A673 (cell line): ENCODE results near the gene UTP25. TPM values are rescaled to one million over a fixed set of nuclear protein-coding genes. Genes with fewer than 3 reads are reported as not detected.

Experiments used
- BruUV-seq: library from RNA; stranded (reverse); fragments of 400-500 nt; replicated peaks from 2 replicates; lab custom pipeline; 2021; lab: Mats Ljungman, UMichigan
- CTCF ChIA-PET: fragments of 300-600 bp; sonication (Branson Sonifier 250); formaldehyde crosslinking; loops from one replicate; lab custom pipeline; 2022; ENCODE audit warnings: antibody characterized with exemption; lab: Charles Lee
- POLR2A ChIA-PET: fragments of 300-600 bp; sonication (Branson Sonifier 250); formaldehyde crosslinking; loops from one replicate; lab custom pipeline; 2022; ENCODE audit warnings: antibody characterized with exemption; ENCODE audit not compliant: low non-redundant PET; lab: Charles Lee
- DNase-seq: peaks from one replicate; pipeline ENCODE4 v3.0.0-alpha.2; 2015; ENCODE audit warnings: low spot score
- H3K27ac ChIP-seq: fragments of 200-600 bp; sonication (generic); 2 replicates; pipeline ENCODE4 v1.5.1; 2016; ENCODE audit warnings: mixed run types, low read depth, mild to moderate bottlenecking, mixed read lengths, antibody characterized with exemption, low read length; ENCODE audit not compliant: poor library complexity, severe bottlenecking
- H3K27me3 ChIP-seq: fragments of 200-600 bp; sonication (generic); replicated peaks from 2 replicates; pipeline ENCODE4 v1.6.1; 2017; ENCODE audit warnings: mixed run types, low read depth, mild to moderate bottlenecking, mixed read lengths, antibody characterized with exemption, low read length; ENCODE audit not compliant: insufficient read depth, poor library complexity
- H3K36me3 ChIP-seq: fragments of 200-600 bp; sonication (generic); 2 replicates; pipeline ENCODE4 v1.6.1; 2016; ENCODE audit warnings: mixed run types, mild to moderate bottlenecking, mixed read lengths, antibody characterized with exemption, low read length; ENCODE audit not compliant: insufficient read depth, poor library complexity, severe bottlenecking
- H3K4me1 ChIP-seq: fragments of 200-600 bp; sonication (generic); 2 replicates; pipeline ENCODE4 v1.6.1; 2017; ENCODE audit warnings: mixed run types, mild to moderate bottlenecking, mixed read lengths, antibody characterized with exemption, low read length; ENCODE audit not compliant: insufficient read depth, poor library complexity, severe bottlenecking
- H3K4me3 ChIP-seq: fragments of 200-600 bp; sonication (generic); 2 replicates; pipeline ENCODE4 v1.5.1; 2016; ENCODE audit warnings: low read depth, mixed run types, mild to moderate bottlenecking, mixed read lengths, low read length; ENCODE audit not compliant: poor library complexity, severe bottlenecking
- H3K9me3 ChIP-seq: fragments of 200-600 bp; sonication (generic); 2 replicates; pipeline ENCODE4 v1.6.1; 2016; ENCODE audit warnings: mixed run types, low read depth, mild to moderate bottlenecking, mixed read lengths, antibody characterized with exemption, low read length; ENCODE audit not compliant: poor library complexity, severe bottlenecking
- CTCF ChIP-seq: fragments of 300-800, 200-600 bp; sonication (generic); conservative IDR thresholded peaks from 2 replicates; pipeline ENCODE4 v1.5.1; 2017; ENCODE audit warnings: low read depth, mild to moderate bottlenecking, antibody characterized with exemption, low read length, moderate library complexity, mixed read lengths
- EZH2 ChIP-seq: fragments of 200-600 bp; sonication (generic); IDR thresholded peaks from 2 replicates; pipeline ENCODE4 v1.6.1; 2017; ENCODE audit warnings: borderline replicate concordance, low read depth, mild to moderate bottlenecking, mixed read lengths, antibody characterized with exemption, low read length; ENCODE audit not compliant: poor library complexity, severe bottlenecking
- intact Hi-C: fragments of 100-400 bp; cut with micrococcal nuclease; formaldehyde crosslinking; loops from one replicate; pipeline ENCODE4 v1.10.0; 2022; ENCODE audit not compliant: unreplicated experiment
- total RNA-seq: library from RNA; stranded (reverse); gene quantifications from 2 replicates; pipeline ENCODE4 v1.2.3, GENCODE V29; 2021

Gene UTP25
- total RNA-seq, 1 experiment from 2014 or later: 11.5 TPM

DNA sequence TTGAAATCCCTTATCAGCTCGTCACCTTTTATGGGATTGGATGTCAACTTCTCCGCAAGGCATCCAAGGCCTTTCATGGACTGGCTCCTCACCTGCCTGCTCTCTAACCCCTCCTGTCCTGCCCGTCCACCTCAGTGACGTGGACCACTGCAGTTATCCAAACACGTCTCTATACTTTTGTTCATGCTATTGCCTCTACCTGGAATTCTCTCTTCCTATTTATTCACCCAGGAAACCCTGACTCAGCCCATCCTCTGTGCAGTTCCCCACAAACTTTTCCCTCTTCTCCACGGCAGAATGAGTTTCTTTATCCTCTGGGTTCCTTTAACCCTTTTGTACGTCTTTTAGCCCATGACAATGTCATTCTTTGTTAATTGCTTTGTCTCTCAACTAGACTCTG is 5.1 kb upstream of the UTP25 start:
- no TSS peak for BruUV-seq
- no peaks in the 10 kb centered on the region for H3K36me3 ChIP-seq
- no peak overlapping the region for H3K27ac ChIP-seq
- H3K4me1 ChIP-seq: no peaks in the 10 kb centered on the region
- no peaks in the 10 kb centered on the region for H3K9me3 ChIP-seq
- H3K27me3 ChIP-seq: no peaks in the 10 kb centered on the region
- no peak for DNase-seq
- H3K4me3 ChIP-seq: no peak overlapping the region
- ChIA-PET CTCF (interaction anchor here (0.6 to 1.7 kb wide), 7 partner anchors 15 to 95 kb away, joined by 3 to 7 read pairs (median 3); partner anchors contain the start of gene C1orf74), POLR2A (interaction anchor here (0.6 kb wide), 2 partner anchors 97 to 551 kb away, joined by 3 read pairs; no protein-coding TSS in a partner anchor)
- TF ChIP-seq CTCF (no peak), EZH2 (no peak)
- intact Hi-C loops: no loop called here

DNA sequence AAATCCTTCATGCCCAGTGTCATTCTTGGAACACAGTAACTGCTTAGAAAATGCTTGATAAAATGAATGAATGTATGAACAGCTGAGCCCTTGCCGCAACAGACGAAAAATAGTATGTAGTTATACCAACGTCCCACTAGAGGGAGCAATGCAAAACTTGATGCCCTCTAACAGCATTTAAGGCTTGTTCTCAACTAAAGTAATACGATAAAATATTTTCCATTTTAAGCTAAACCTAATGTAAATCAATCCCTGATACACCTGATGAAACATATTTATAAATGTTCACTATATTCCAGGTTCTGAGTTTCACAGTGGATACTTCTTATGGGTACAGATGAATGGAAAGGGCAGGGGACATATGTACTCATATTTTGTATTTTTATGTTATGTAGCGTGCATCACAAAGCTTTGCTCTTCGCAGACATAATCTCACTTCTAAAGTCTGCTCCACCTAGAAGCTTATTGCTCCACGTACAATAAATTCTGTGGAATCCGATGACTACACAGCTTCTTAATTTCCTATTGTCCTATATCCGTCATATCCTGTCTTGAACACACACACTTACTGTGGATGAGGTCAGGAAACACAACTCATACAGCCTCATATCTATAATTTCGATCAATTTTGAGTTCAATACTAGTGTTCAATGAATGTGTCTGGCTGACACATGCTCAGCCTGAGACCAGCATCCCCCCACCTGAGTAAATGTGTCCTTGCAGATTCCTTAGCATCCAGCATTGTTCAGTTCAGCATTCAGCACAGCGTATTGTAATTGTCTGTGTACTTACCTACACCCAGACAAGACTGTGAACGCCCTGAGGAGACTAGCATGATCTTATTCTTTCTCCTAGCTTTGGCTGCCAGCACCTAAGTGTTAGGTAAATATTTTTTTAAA is 4.4 kb upstream of the UTP25 start:
- DNase-seq: peak; percentile 79
- no peak overlapping the region for H3K4me3 ChIP-seq
- no peaks in the 10 kb centered on the region for H3K9me3 ChIP-seq
- CTCF ChIA-PET: interaction anchor here (0.6 to 1.7 kb wide), 10 partner anchors 11 to 247 kb away, joined by 3 to 7 read pairs (median 3); partner anchors contain the start of gene C1orf74
- TF ChIP-seq CTCF: peak; percentile 85
- TF ChIP-seq EZH2: no peak
- H3K27me3 ChIP-seq: no peaks in the 10 kb centered on the region
- H3K27ac ChIP-seq: no peak overlapping the region
- POLR2A ChIA-PET: interaction anchor here (0.6 kb wide), 2 partner anchors 97 to 551 kb away, joined by 3 read pairs; no protein-coding TSS in a partner anchor
- BruUV-seq: no TSS peak
- H3K36me3 ChIP-seq: no peaks in the 10 kb centered on the region
- H3K4me1 ChIP-seq: no peaks in the 10 kb centered on the region
- intact Hi-C loops: no loop called here

GRCh38 chr1:209825591-209826434 is 2.0 kb upstream of the UTP25 start:
- Histone ChIP-seq H3K27me3 (no peaks in the 10 kb centered on the region), H3K27ac (no peak overlapping the region), H3K4me3 (no peak overlapping the region), H3K9me3 (no peaks in the 10 kb centered on the region), H3K4me1 (peaks cover 11% of the 10 kb centered on the region), H3K36me3 (peaks cover 3% of the 10 kb centered on the region)
- no peak for TF ChIP-seq CTCF
- no peak for TF ChIP-seq EZH2
- ChIA-PET CTCF (no interaction called here), POLR2A (no interaction called here)
- intact Hi-C loops: no loop called here
- BruUV-seq: no TSS peak
- DNase-seq: no peak
